H1 (cell line): ENCODE results near the gene UQCRQ. TPM values are rescaled to one million over a fixed set of nuclear protein-coding genes. Genes with fewer than 3 reads are reported as not detected.

Experiments used
- CTCF ChIA-PET: fragments of 300-600 bp; sonication (Branson Sonifier 250); formaldehyde crosslinking; loops from one replicate; lab custom pipeline; 2021; ENCODE audit not compliant: partially characterized antibody; lab: Charles Lee
- POLR2A ChIA-PET: fragments of 300-600 bp; sonication (Branson Sonifier 250); formaldehyde crosslinking; loops from one replicate; lab custom pipeline; 2021; ENCODE audit warnings: inconsistent platforms; ENCODE audit not compliant: partially characterized antibody; lab: Charles Lee
- DNase-seq, 2 experiments: peaks; one replicate each; pipeline versions ENCODE4 v3.0.0 to v3.0.0-alpha.2; 2010 to 2022; ENCODE audit warnings: low spot score in 2 of 2, low read depth in 1 of 2, mixed read lengths in 1 of 2
- FAIRE-seq: peaks from 2 replicates; lab custom pipeline; 2011; peaks lifted over from hg19 to GRCh38; lab: Jason Lieb, UNC
- H2AFZ ChIP-seq: 2 replicates; pipeline ENCODE4 v1.8.1; 2012; ENCODE audit warnings: low read length, inconsistent platforms
- H2AK5ac ChIP-seq: 2 replicates; pipeline ENCODE4 v1.6.1; 2013; ENCODE audit warnings: low read depth, low read length
- H2BK120ac ChIP-seq: replicated peaks from 2 replicates; pipeline ENCODE3; 2013; ENCODE audit warnings: low read depth, low read length, inconsistent platforms
- H2BK12ac ChIP-seq: 2 replicates; pipeline ENCODE4 v1.6.1; 2013; ENCODE audit warnings: low read depth, low read length
- H2BK15ac ChIP-seq: 2 replicates; pipeline ENCODE4 v1.6.1; 2013; ENCODE audit warnings: low read length
- H2BK20ac ChIP-seq: 2 replicates; pipeline ENCODE4 v1.6.1; 2013; ENCODE audit warnings: low read length
- H2BK5ac ChIP-seq: 2 replicates; pipeline ENCODE4 v1.6.1; 2013; ENCODE audit warnings: low read depth, low read length
- H3K14ac ChIP-seq: 2 replicates; pipeline ENCODE4 v1.6.1; 2013; ENCODE audit warnings: inconsistent platforms; ENCODE audit not compliant: insufficient read length
- H3K18ac ChIP-seq: 2 replicates; pipeline ENCODE4 v1.6.1; 2013; ENCODE audit warnings: low read length; ENCODE audit errors: extremely low read depth
- H3K23ac ChIP-seq: 2 replicates; pipeline ENCODE4 v1.6.1; 2013; ENCODE audit warnings: inconsistent platforms; ENCODE audit not compliant: insufficient read length
- H3K23me2 ChIP-seq: 2 replicates; pipeline ENCODE4 v1.6.1; 2013; ENCODE audit warnings: low read depth, low read length
- H3K27ac ChIP-seq: 2 replicates; pipeline ENCODE4 v1.6.1; 2011; ENCODE audit warnings: low read depth, low read length, inconsistent platforms
- H3K27me3 ChIP-seq, 4 experiments: replicated peaks in 1 of 4; 1 replicate in 1 of 4; 2 replicates in 3 of 4; pipeline versions ENCODE4 v1.6.1 to v1.8.1; 2011 to 2013; ENCODE audit warnings: low read length in 3 of 4, mild to moderate bottlenecking in 3 of 4, inconsistent platforms in 2 of 4, mixed read lengths in 2 of 4, moderate library complexity in 1 of 4; ENCODE audit not compliant: control insufficient read depth in 3 of 4, insufficient read depth in 3 of 4; ENCODE audit errors: extremely low read depth in 1 of 4
- H3K36me3 ChIP-seq, 4 experiments: 2 replicates each; pipeline versions ENCODE4 v1.6.1 to v1.8.1; 2011 to 2013; ENCODE audit warnings: mild to moderate bottlenecking in 4 of 4, low read length in 3 of 4, moderate library complexity in 2 of 4, control low read depth in 1 of 4, inconsistent platforms in 1 of 4; ENCODE audit not compliant: insufficient read depth in 4 of 4, control insufficient read depth in 2 of 4
- H3K4ac ChIP-seq: replicated peaks from 2 replicates; pipeline ENCODE3; 2013; ENCODE audit warnings: low read length, low read depth, mixed read lengths, inconsistent platforms; ENCODE audit not compliant: insufficient read length
- H3K4me1 ChIP-seq, 4 experiments: replicated peaks in 1 of 4; 1 replicate in 1 of 4; 2 replicates in 3 of 4; pipeline versions ENCODE4 v1.6.1 to v1.8.1; 2011 to 2013; ENCODE audit warnings: low read length in 3 of 4, inconsistent platforms in 2 of 4, mixed read lengths in 1 of 4; ENCODE audit not compliant: insufficient read depth in 4 of 4, control insufficient read depth in 3 of 4
- H3K4me2 ChIP-seq, 2 experiments: 2 replicates each; pipeline versions ENCODE4 v1.6.1 to v1.8.1; 2011 to 2013; ENCODE audit warnings: low read depth in 2 of 2, low read length in 2 of 2, control low read depth in 1 of 2, inconsistent platforms in 1 of 2, mild to moderate bottlenecking in 1 of 2; ENCODE audit not compliant: insufficient read depth in 1 of 2
- H3K4me3 ChIP-seq, 4 experiments: fragments of 200-600, 300-600 bp in 1 of 4; sonication (generic), shearing (Covaris generic), sonication (Bioruptor Twin) in 1 of 4; 2 replicates each; pipeline versions ENCODE4 v1.5.1 to v1.8.1; 2011 to 2016; ENCODE audit warnings: low read length in 4 of 4, low read depth in 3 of 4, control low read depth in 2 of 4, inconsistent platforms in 2 of 4, mild to moderate bottlenecking in 2 of 4, mixed read lengths in 1 of 4, moderate library complexity in 1 of 4; ENCODE audit not compliant: insufficient read depth in 2 of 4; ENCODE audit errors: extremely low read depth in 1 of 4
- H3K56ac ChIP-seq: replicated peaks from 2 replicates; pipeline ENCODE3; 2013; ENCODE audit warnings: low read depth, mild to moderate bottlenecking, mixed read lengths, low read length, inconsistent platforms; ENCODE audit not compliant: insufficient read length
- H3K79me1 ChIP-seq: 2 replicates; pipeline ENCODE4 v1.6.1; 2013; ENCODE audit warnings: low read depth, low read length, control low read depth
- H3K79me2 ChIP-seq, 2 experiments: 2 replicates each; pipeline versions ENCODE4 v1.6.1 to v1.8.1; 2012 to 2013; ENCODE audit warnings: low read length in 2 of 2, mild to moderate bottlenecking in 2 of 2, inconsistent platforms in 1 of 2; ENCODE audit not compliant: insufficient read depth in 2 of 2, control insufficient read depth in 1 of 2
- H3K9ac ChIP-seq, 4 experiments: replicated peaks in 1 of 4; 1 replicate in 1 of 4; 2 replicates in 3 of 4; pipeline versions ENCODE4 v1.6.1 to v1.8.1; 2011 to 2013; ENCODE audit warnings: low read depth in 3 of 4, low read length in 3 of 4, control low read depth in 2 of 4, mild to moderate bottlenecking in 2 of 4, moderate library complexity in 2 of 4, inconsistent platforms in 1 of 4; ENCODE audit errors: extremely low read depth in 1 of 4
- H3K9me3 ChIP-seq, 2 experiments: 2 replicates each; pipeline versions ENCODE4 v1.6.1 to v1.8.1; 2012 to 2013; ENCODE audit warnings: mild to moderate bottlenecking in 2 of 2, moderate library complexity in 2 of 2, control low read depth in 1 of 2, inconsistent platforms in 1 of 2, low read depth in 1 of 2, low read length in 1 of 2, mixed read lengths in 1 of 2; ENCODE audit not compliant: insufficient read depth in 2 of 2
- H4K20me1 ChIP-seq, 2 experiments: replicated peaks in 1 of 2; 2 replicates each; pipeline versions ENCODE3 to v1.8.1; 2011 to 2013; ENCODE audit warnings: inconsistent platforms in 2 of 2, low read length in 2 of 2, mild to moderate bottlenecking in 1 of 2; ENCODE audit not compliant: insufficient read depth in 2 of 2, control insufficient read depth in 1 of 2
- H4K5ac ChIP-seq: 2 replicates; pipeline ENCODE4 v1.6.1; 2013; ENCODE audit warnings: low read length, low read depth, mixed read lengths, inconsistent platforms; ENCODE audit not compliant: insufficient read length
- H4K8ac ChIP-seq: 2 replicates; pipeline ENCODE4 v1.8.0; 2013; ENCODE audit warnings: mild to moderate bottlenecking, moderate library complexity, low read length, inconsistent platforms; ENCODE audit not compliant: insufficient read depth; ENCODE audit errors: extremely low read depth
- H4K91ac ChIP-seq: replicated peaks from 2 replicates; pipeline ENCODE3; 2013; ENCODE audit warnings: low read length, mixed read lengths, inconsistent platforms; ENCODE audit not compliant: insufficient read length
- FOSL1 ChIP-seq: IDR thresholded peaks from 2 replicates; pipeline ENCODE4 v1.6.1; 2011; ENCODE audit warnings: mild to moderate bottlenecking, low read depth, low read length, moderate library complexity; ENCODE audit not compliant: insufficient read depth
- POU5F1 ChIP-seq: IDR thresholded peaks from 2 replicates; pipeline ENCODE4 v1.6.1; 2011; ENCODE audit warnings: low read depth, mild to moderate bottlenecking, low read length, moderate library complexity
- RNF2 ChIP-seq: fragments of 200-900, 300-1000 bp; sonication (generic); IDR thresholded peaks from 2 replicates; pipeline ENCODE4 v1.7.1; 2016; ENCODE audit warnings: borderline replicate concordance, low read depth, mild to moderate bottlenecking, antibody characterized with exemption, low read length; ENCODE audit not compliant: poor library complexity, severe bottlenecking; ENCODE audit errors: missing control alignments
- WGBS, 2 experiments: shearing (Covaris generic) in 1 of 2; methylation state at CpG; one replicate each; pipeline versions ENCODE4 v1.1.6 to v1.1.7; 2013 to 2015; ENCODE audit warnings: low lambda C conversion rate in 2 of 2, mixed read lengths in 2 of 2, inconsistent platforms in 1 of 2, low coverage in 1 of 2, missing lambda C conversion rate in 1 of 2; ENCODE audit not compliant: insufficient replicate concordance in 2 of 2, insufficient coverage in 1 of 2, insufficient read length in 1 of 2; ENCODE audit errors: extremely low coverage in 1 of 2, missing lambda C conversion rate in 1 of 2; 5-methylcytosine and 5-hydroxymethylcytosine counted together
- polyA plus RNA-seq, 7 experiments: library from polyadenylated mRNA; depleted of rRNA in 3 of 7; stranded (reverse) in 5 of 7; unstranded in 2 of 7; fragments of >200 nt in 5 of 7; fragments of 200-250 nt in 2 of 7; gene quantifications; 1 replicate in 5 of 7; 2 replicates in 1 of 7; 4 replicates in 1 of 7; pipeline versions ENCODE4 v1.2.1 to v1.2.3, GENCODE V29; 2011 to 2013; ENCODE audit warnings: missing spikeins in 2 of 7, mixed read lengths in 2 of 7
- total RNA-seq: library from RNA; stranded (reverse); fragmentation: NEBNext Ultra II Directional; extraction: Animal tissue kit (Norgen Biotek cat#: 25700); gene quantifications from 2 replicates; pipeline ENCODE4 v1.2.1, GENCODE V29; 2021
- TF ChIP-seq, protein P1 (sequence below): IDR thresholded peaks from 2 replicates; pipeline ENCODE4 v1.6.1; 2012; ENCODE audit warnings: inconsistent platforms

The UQCRQ gene
- total and polyA plus RNA-seq, 2 of the 8 experiments (the other 6 are each of a cell fraction or from before 2014, with no cell fraction given) = 177 to 293 TPM

DNA sequence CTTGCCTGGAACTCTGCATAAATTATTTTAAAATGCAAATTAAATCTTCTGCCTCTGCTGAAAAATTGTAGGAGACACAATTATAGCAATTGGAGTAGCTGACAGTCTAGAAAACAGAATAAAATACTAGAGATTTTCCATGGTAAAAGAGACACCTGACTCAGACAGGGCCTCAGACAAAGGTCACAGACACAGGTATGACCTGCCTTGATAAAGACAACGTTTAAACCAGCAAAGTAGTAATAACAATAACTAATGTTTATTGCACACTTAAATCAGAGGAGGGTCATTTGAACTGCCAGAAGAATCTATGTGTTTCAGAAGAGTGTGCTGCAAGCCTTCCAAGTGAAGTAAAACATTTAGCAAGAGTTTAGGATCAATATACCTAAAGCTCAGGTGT, 49.4 kb upstream of the UQCRQ start:
- TF ChIP-seq RNF2 = no peak
- TF ChIP-seq POU5F1 = no peak
- no peak for TF ChIP-seq FOSL1
- TF ChIP-seq, protein P1, sequence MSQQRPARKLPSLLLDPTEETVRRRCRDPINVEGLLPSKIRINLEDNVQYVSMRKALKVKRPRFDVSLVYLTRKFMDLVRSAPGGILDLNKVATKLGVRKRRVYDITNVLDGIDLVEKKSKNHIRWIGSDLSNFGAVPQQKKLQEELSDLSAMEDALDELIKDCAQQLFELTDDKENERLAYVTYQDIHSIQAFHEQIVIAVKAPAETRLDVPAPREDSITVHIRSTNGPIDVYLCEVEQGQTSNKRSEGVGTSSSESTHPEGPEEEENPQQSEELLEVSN = no peak
- no peak overlapping the region for H3K18ac ChIP-seq
- WGBS, 2 experiments = 80% methylated on average over 1 of the region's 1 CpG; no CpG with 5 or more reads in 1 of the 2 experiments
- no peak overlapping the region for H3K23ac ChIP-seq
- CTCF ChIA-PET = interaction anchor here (1.1 to 25.6 kb wide), 8 partner anchors 8 to 290 kb away, joined by 3 to 465 read pairs (median 52); partner anchors contain the start of genes CCNI2, GDF9, LEAP2 and SHROOM1
- no peak overlapping the region for H2AK5ac ChIP-seq
- H2BK120ac ChIP-seq = no peak overlapping the region
- no peak overlapping the region for H4K5ac ChIP-seq
- H2BK15ac ChIP-seq = no peak overlapping the region
- no peak overlapping the region for H3K4me2 ChIP-seq
- no peaks in the 10 kb centered on the region for H3K79me1 ChIP-seq
- DNase-seq (no peak), FAIRE-seq (no peak)
- H3K4ac ChIP-seq = no peak overlapping the region
- peaks cover 30 to 47% (median 42%) of the 10 kb centered on the region in 4 experiments for H3K27me3 ChIP-seq
- POLR2A ChIA-PET = no interaction called here
- H3K79me2 ChIP-seq = no peaks in the 10 kb centered on the region
- H3K4me3 ChIP-seq = no peak overlapping the region
- no peak overlapping the region for H3K14ac ChIP-seq
- no peak overlapping the region for H2AFZ ChIP-seq
- no peak overlapping the region for H3K27ac ChIP-seq
- H2BK5ac ChIP-seq = no peak overlapping the region
- H3K23me2 ChIP-seq = peaks cover 4% of the 10 kb centered on the region; the same call in 1 of the 2 replicates
- peaks cover 0 to 3% (median 0%) of the 10 kb centered on the region in 4 experiments; a peak in 2 of 7 replicates for H3K4me1 ChIP-seq
- H3K9me3 ChIP-seq = peaks cover 0 to 9% of the 10 kb centered on the region in 2 experiments; a peak in 2 of 4 replicates
- no peak overlapping the region for H2BK20ac ChIP-seq
- peaks cover 0 to 4% (median 0%) of the 10 kb centered on the region in 4 experiments; a peak in 1 of 8 replicates for H3K36me3 ChIP-seq
- no peak overlapping the region for H2BK12ac ChIP-seq
- peaks cover 0 to 5% of the 10 kb centered on the region in 2 experiments for H4K20me1 ChIP-seq
- H4K8ac ChIP-seq = no peak overlapping the region
- H4K91ac ChIP-seq = no peak overlapping the region
- H3K56ac ChIP-seq = no peak overlapping the region
- no peak overlapping the region for H3K9ac ChIP-seq
